ENCODE data around the gene WHRN.

DNA sequence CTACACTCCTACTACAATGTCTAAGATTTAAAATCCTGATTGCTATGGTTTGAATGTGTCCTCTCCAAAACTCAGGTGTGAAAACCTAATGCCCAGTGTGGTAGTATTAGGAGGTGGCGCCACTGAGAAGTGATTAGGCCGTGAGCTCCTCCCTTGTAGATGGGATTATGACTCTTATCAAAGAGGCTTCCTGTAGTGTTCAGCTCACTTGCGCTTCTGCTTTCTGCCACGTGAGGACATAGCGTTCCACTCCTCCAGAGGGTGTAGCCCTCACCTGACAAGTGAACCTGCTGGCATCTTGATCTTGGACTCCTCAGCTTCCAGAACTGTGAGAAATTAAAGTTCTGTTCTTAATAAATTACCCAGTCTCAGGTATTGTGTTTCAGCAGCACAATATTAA lies 33.0 kb upstream of the WHRN start:
- TF ChIP-seq EZH2 (IDR thresholded peaks at IDR 0.05) (no peak), POLR2AphosphoS5 (IDR thresholded peaks at IDR 0.05; ENCODE audit: borderline replicate concordance, low read depth, low read length) (no peak), FOXP2 (optimal IDR thresholded peaks at IDR 0.05; ENCODE audit: control extremely low read depth, extremely low read length, insufficient read depth) (no peak)

Data from SK-N-MC (cell line).